HG03575 (cell line): ENCODE measurements around the gene CAMK4.
A peak's percentile ranks its signal among the peaks of the same experiment; 100 is the strongest.

Experiments used
- ATAC-seq: cut with Tn5 transposase; IDR thresholded peaks from one replicate; pipeline ENCODE4 v1.9.1; 2021; ENCODE audit not compliant: unreplicated experiment, insufficient number of reproducible peaks, low FRiP score; ENCODE audit errors: extremely low read depth

Gene CAMK4

DNA sequence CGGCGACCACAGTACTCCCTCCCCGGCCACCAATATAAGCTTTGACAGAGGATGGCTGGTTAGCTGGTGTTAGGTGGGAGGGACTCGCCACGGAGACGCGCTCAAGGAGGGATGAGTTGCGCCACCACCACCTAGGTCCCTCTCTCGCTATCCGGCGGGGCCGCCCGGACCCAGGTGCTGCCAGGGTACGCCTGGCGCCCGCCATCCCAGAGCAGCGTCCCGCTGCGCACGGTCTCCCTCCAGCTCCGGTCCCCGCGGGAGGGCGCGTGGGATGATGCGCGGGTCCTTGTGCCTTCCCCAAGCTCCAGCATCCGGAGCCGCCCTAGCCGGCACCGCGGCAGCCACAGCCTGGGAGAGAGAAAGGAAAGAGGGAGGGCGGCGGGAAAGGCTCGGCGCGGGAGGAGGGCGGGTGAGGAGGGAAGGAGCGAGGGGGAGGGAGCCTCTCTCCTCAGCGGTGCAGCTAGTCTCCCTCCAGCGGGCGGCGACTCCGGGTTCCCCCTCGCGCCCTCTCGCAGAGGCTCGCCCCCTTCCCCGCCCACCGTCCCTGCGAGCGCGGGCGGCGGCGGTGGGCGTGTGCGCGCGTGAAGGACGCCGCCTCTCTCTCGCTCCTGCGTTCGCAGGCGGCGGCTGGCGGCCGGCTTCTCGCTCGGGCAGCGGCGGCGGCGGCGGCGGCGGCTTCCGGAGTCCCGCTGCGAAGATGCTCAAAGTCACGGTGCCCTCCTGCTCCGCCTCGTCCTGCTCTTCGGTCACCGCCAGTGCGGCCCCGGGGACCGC, at the start of gene CAMK4:
Gene CAMK4 (plus strand): TSS at position 598 of the 774 bp plus-strand sequence. CDS start 100 bp downstream, at position 698.
- ATAC-seq: no peak

- ATAC-seq: no peak
Observed at GRCh38 chr5:111183064-111183463, 41.1 kb upstream of the CAMK4 start.

DNA sequence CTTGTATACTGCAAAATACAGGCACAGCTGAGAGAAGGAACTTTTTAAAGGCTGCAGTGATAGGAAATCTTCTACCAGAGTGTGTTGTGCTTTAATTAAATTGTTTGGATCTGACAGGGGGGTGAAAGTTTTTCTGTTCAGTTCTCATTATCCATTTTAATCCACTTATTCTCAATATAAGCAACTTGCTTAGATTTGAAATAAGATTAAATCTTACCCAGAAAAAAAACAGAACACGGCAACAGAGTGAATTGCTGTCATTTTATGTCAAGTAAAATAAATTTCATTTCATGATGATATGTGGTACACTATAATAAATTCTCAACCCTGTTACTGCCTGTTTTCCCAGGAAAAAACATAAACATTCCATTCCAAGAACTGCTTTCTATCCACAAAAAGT, 37.1 kb upstream of the CAMK4 start:
- ATAC-seq: no peak

GRCh38 chr5:111194053-111194452, 30.1 kb upstream of the CAMK4 start:
- ATAC-seq: no peak

- ATAC-seq: no peak
Observed at GRCh38 chr5:111194925-111195324, 29.3 kb upstream of the CAMK4 start.

DNA sequence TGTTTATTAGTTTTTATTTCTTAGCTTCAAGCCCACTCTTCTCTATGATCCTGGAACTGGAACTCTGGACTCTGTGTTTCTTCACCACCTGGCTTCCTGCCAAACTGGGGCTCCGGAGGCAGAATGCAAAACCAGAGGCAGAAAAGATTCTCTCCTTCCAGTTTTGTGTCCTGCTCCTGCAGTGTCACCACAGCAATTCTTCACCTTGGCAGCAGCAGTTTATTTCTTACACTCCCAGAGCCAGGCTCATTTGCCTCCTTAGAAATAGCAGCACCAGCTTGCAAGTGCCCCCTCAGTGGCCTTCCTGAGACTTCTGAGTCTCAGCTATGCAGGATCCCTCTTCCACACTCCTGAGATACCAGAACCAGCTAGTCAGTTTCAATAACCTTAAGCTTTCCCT, 26.7 kb upstream of the CAMK4 start:
- ATAC-seq: no peak

GRCh38 chr5:111198281-111198966, 25.8 kb upstream of the CAMK4 start:
- no peak for ATAC-seq

GRCh38 chr5:111200828-111201227, 23.4 kb upstream of the CAMK4 start:
- no peak for ATAC-seq

DNA sequence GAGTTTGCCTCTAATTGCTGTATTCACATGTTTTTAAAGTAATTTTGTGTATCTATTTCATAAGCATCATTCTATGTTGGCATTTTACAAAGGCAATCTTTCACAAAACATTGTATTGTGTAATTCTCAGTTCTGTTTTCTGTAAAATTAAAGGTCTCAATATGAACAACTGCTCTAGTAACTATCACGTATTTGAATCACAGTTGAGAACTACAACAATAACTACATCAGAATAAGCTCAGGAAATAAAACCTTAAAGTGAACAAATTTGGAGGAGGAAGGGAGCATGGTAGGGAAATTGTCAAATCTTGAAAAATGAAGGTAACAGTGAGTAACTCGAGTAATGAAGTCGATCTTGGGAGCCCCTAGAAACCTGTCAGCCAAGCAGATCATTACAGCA, 22.5 kb upstream of the CAMK4 start:
- ATAC-seq: no peak

DNA sequence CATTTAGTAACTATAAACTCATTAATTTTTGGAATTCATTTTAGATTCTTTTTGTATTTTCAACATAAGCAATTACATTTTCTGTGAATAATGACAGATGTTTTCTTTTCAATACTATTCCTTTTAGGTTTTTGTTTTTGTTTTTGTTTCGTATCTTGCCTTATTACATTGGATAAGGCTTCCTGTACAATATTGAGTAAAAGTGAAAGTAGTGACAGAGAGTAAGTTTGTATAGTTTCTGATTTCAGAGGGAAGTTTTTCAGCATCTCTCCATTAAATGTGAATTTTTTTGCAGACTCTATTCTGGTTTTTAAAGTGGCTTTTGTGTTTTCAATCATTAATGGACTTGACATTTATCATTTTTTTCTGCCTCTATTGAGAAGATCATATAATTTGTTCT, 12.8 kb upstream of the CAMK4 start:
- ATAC-seq: peak; percentile 91

- no peak for ATAC-seq
Observed at GRCh38 chr5:111214052-111214742, 10.0 kb upstream of the CAMK4 start.

GRCh38 chr5:111215971-111216370, 8.2 kb upstream of the CAMK4 start:
- no peak for ATAC-seq

DNA sequence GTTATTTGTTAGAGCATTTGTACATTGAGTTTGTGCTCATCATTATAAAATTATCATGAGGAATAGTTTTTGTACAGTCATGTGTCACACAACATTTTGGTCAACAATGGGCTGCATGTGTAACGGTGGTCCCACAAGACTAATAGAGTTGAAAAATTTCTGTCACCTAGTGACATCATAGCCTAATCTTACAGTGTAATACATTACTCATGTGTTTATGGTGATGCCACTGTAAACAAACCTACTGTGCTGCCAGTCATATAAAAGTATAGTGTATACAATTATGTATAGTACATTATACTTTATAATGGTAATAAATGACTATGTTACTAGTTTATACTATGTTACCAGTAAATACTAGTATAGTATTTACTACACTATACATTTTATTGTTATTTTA, 3.0 kb upstream of the CAMK4 start:
- no peak for ATAC-seq

DNA sequence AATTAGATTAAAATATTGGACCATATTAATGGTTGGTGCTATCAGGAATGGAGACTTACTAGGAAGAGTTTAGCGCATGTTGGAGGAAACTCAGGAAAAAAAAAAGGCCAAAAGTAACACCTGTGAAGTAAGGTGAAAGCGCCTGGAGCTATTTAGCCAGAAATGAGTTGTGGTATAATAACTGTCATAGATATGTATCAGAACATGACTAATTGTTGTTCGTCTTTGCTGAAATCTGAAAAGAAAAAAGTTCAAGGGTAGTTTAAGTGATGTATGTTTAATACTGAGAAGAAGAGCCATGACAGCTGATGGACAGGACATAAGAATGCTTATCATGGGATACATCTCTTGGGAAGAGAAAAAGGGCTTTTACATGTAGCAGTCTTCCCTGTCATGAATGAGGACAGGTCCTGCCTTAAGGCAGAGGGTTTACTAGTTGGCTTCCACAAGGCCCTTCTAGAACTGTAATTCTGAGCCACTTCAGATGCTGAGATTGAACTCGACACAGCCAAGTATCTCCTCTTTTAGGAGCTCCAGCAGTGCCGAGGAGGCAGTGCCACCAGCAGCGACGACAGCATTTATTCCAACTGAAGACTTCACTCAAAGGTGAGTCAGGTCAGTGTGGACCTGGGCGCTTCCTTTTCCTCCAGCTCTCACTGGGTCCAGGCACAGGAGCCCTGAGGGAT, 940 bp upstream of the CAMK4 start:
- no peak for ATAC-seq

- ATAC-seq: no peak
Observed at GRCh38 chr5:111224561-111225345, 569 bp downstream of the CAMK4 start.

DNA sequence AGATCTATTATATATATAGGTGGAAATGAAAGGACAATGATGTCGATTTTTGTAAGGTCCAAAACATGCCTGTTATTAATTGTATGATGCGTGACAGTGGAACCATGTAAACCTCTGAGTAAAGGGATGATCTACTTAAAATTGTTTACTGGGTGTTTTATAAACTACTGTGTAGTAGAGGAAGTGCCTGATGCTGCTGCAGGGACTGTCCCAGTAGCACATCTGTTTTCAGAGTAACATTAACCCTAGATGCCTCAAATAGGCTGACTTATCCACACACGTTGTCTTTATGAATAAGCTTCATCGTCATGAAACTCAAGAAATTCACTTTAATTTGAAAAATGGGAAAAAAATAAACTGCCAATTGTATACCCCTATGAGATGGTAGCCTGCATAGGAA, 1.7 kb downstream of the CAMK4 start:
- no peak for ATAC-seq

DNA sequence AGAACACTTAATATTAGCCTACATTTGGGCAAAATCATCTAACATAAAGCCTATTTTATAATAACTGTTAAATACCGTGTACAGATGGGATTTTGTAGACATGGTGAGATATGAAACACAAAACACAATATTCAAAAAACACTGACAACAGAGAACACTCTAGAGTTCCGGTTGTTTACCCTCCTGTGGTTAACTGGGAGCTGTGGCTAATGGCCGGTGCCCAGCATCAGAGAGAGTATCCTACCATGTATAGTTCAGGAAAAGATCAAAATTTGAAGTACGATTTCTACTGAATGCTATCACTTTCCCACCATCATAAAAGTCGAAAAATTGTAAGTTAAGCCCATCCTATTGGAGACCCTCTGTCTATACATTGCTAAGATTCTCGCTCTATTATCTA, 2.4 kb downstream of the CAMK4 start:
- ATAC-seq: no peak

GRCh38 chr5:111227226-111227782, 3.1 kb downstream of the CAMK4 start:
- no peak for ATAC-seq
